GM12801 (cell line): ENCODE data around the gene RSPH9.

Experiments
- CTCF ChIP-seq: IDR thresholded peaks from one replicate; pipeline ENCODE4 v1.5.1; 2011; ENCODE audit warnings: control low read depth; ENCODE audit not compliant: insufficient read length; ENCODE audit errors: extremely low read depth

The RSPH9 gene

GRCh38 chr6:43629505-43630300 is 15.1 kb upstream of the RSPH9 start:
- no peak for TF ChIP-seq CTCF

- no peak for TF ChIP-seq CTCF
Observed at GRCh38 chr6:43630980-43631619, 13.7 kb upstream of the RSPH9 start.

GRCh38 chr6:43634702-43635303 is 10.0 kb upstream of the RSPH9 start:
- no peak for TF ChIP-seq CTCF

- no peak for TF ChIP-seq CTCF
Observed at GRCh38 chr6:43635387-43636307, 9.2 kb upstream of the RSPH9 start, which contains the start of gene MAD2L1BP. MAD2L1BP (plus strand) TSS chr6:43635840; CDS start chr6:43635876, 36 bp downstream.

- no peak for TF ChIP-seq CTCF
Observed at GRCh38 chr6:43636308-43636659, 8.6 kb upstream of the RSPH9 start.

- TF ChIP-seq CTCF = no peak
Observed at GRCh38 chr6:43639984-43640800, 4.6 kb upstream of the RSPH9 start.
